Vagina (tissue), 2 donors: ENCODE results near the gene SPACA6.

Source experiments
- CTCF ChIP-seq, 3 experiments: fragments of 450-650 bp in 2 of 3; fragments of 200-600 bp in 1 of 3; sonication (generic) in 1 of 3; IDR thresholded peaks; one replicate each; pipeline ENCODE4 v1.5.1; 2017 to 2019; ENCODE audit warnings: antibody characterized with exemption in 3 of 3, mild to moderate bottlenecking in 2 of 3, moderate library complexity in 2 of 3
- POLR2AphosphoS5 ChIP-seq, 2 donors: sonication (generic); formaldehyde crosslinking; IDR thresholded peaks; one replicate each; pipeline ENCODE4 v1.9.0; 2017; ENCODE audit warnings: antibody characterized with exemption in 2 of 2, mild to moderate bottlenecking in 2 of 2, low read depth in 1 of 2; ENCODE audit not compliant: insufficient read depth in 1 of 2

GRCh38 chr19:51712461-51713081 lies 19.4 kb downstream of the SPACA6 start:
- TF ChIP-seq CTCF (IDR thresholded peaks at IDR 0.05) = no peak
- TF ChIP-seq POLR2AphosphoS5 (IDR thresholded peaks at IDR 0.05; ENCODE audit: insufficient read depth in 1 of 2, low read depth in 1 of 2) = no peak
